ENCODE data around the gene GMPR2. TPM values are rescaled to one million over a fixed set of nuclear protein-coding genes. Genes with fewer than 3 reads are reported as not detected.

GMPR2 gene
- total and polyA plus RNA-seq, 2 of the 13 experiments (the other 11 are each of a cell fraction or from before 2014, with no cell fraction given) = 210 to 273 TPM

DNA sequence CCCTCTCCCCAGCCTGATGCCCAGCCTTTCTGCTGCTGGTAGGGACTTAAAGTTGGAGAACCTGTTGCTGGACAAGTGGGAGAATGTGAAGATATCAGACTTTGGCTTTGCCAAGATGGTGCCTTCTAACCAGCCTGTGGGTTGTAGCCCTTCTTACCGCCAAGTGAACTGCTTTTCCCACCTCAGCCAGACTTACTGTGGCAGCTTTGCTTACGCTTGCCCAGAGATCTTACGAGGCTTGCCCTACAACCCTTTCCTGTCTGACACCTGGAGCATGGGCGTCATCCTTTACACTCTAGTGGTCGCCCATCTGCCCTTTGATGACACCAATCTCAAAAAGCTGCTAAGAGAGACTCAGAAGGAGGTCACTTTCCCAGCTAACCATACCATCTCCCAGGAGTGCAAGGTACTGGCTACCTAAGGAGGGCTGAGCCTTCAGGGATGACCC, 25.6 kb upstream of the GMPR2 start (continued):
- TF ChIP-seq MXD4 (CRISPR knock-in tag; IDR thresholded peaks at IDR 0.05) = no peak
- TF ChIP-seq, protein P1, sequence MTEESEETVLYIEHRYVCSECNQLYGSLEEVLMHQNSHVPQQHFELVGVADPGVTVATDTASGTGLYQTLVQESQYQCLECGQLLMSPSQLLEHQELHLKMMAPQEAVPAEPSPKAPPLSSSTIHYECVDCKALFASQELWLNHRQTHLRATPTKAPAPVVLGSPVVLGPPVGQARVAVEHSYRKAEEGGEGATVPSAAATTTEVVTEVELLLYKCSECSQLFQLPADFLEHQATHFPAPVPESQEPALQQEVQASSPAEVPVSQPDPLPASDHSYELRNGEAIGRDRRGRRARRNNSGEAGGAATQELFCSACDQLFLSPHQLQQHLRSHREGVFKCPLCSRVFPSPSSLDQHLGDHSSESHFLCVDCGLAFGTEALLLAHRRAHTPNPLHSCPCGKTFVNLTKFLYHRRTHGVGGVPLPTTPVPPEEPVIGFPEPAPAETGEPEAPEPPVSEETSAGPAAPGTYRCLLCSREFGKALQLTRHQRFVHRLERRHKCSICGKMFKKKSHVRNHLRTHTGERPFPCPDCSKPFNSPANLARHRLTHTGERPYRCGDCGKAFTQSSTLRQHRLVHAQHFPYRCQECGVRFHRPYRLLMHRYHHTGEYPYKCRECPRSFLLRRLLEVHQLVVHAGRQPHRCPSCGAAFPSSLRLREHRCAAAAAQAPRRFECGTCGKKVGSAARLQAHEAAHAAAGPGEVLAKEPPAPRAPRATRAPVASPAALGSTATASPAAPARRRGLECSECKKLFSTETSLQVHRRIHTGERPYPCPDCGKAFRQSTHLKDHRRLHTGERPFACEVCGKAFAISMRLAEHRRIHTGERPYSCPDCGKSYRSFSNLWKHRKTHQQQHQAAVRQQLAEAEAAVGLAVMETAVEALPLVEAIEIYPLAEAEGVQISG (CRISPR knock-in tag; IDR thresholded peaks at IDR 0.05) = peak; percentile 36; the same call in 1 of the 2 replicates
- no peak for TF ChIP-seq ZNF121 (CRISPR knock-in tag; IDR thresholded peaks at IDR 0.05)
- no peak for TF ChIP-seq ZNF614 (CRISPR knock-in tag; IDR thresholded peaks at IDR 0.05; ENCODE audit: borderline replicate concordance)
- TF ChIP-seq HOXA7 (CRISPR knock-in tag; IDR thresholded peaks at IDR 0.05) = peak; percentile 71; the same call in 1 of the 2 replicates
- TF ChIP-seq ZNF780A (CRISPR knock-in tag; IDR thresholded peaks at IDR 0.05) = 0 out of 2 replicates have a peak, but pooled peaks have one; percentile 22
- TF ChIP-seq, protein P2, sequence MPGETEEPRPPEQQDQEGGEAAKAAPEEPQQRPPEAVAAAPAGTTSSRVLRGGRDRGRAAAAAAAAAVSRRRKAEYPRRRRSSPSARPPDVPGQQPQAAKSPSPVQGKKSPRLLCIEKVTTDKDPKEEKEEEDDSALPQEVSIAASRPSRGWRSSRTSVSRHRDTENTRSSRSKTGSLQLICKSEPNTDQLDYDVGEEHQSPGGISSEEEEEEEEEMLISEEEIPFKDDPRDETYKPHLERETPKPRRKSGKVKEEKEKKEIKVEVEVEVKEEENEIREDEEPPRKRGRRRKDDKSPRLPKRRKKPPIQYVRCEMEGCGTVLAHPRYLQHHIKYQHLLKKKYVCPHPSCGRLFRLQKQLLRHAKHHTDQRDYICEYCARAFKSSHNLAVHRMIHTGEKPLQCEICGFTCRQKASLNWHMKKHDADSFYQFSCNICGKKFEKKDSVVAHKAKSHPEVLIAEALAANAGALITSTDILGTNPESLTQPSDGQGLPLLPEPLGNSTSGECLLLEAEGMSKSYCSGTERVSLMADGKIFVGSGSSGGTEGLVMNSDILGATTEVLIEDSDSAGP (CRISPR knock-in tag; IDR thresholded peaks at IDR 0.05; ENCODE audit: borderline replicate concordance) = 0 out of 2 replicates have a peak, but pooled peaks have one; percentile 20

DNA sequence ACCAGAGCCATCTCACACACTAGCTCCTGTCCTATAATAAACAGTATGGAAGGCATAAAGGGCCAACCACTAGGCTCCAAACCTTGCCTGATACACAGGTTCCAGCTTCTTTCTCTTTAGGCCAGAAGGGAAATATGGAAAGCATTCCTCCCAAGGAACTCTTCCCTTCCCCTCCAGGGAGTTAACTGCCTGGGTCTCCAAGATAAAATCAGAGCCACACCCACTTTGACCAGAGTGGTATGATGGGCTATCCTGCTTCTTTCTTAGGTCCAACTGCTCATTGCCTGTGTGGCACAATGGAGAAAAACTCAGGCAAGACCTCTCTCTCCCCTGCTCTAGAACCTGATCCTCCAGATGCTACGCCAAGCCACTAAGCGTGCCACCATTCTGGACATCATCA, 25.1 kb upstream of the GMPR2 start:
- no peak overlapping the region for H2AFZ ChIP-seq (ENCODE audit: low read length)
- TF ChIP-seq TMF1 (CRISPR knock-in tag; IDR thresholded peaks at IDR 0.05; ENCODE audit: low read depth) (0 out of 2 replicates have a peak, but pooled peaks have one; percentile 26), BORCS8-MEF2B (CRISPR knock-in tag; IDR thresholded peaks at IDR 0.05) (0 out of 2 replicates have a peak, but pooled peaks have one; percentile 55), TARDBP (CRISPR knock-in tag; IDR thresholded peaks at IDR 0.05) (0 out of 2 replicates have a peak, but pooled peaks have one; percentile 31)
- TF ChIP-seq, protein P3, sequence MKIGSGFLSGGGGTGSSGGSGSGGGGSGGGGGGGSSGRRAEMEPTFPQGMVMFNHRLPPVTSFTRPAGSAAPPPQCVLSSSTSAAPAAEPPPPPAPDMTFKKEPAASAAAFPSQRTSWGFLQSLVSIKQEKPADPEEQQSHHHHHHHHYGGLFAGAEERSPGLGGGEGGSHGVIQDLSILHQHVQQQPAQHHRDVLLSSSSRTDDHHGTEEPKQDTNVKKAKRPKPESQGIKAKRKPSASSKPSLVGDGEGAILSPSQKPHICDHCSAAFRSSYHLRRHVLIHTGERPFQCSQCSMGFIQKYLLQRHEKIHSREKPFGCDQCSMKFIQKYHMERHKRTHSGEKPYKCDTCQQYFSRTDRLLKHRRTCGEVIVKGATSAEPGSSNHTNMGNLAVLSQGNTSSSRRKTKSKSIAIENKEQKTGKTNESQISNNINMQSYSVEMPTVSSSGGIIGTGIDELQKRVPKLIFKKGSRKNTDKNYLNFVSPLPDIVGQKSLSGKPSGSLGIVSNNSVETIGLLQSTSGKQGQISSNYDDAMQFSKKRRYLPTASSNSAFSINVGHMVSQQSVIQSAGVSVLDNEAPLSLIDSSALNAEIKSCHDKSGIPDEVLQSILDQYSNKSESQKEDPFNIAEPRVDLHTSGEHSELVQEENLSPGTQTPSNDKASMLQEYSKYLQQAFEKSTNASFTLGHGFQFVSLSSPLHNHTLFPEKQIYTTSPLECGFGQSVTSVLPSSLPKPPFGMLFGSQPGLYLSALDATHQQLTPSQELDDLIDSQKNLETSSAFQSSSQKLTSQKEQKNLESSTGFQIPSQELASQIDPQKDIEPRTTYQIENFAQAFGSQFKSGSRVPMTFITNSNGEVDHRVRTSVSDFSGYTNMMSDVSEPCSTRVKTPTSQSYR (CRISPR knock-in tag; IDR thresholded peaks at IDR 0.05; ENCODE audit: borderline replicate concordance) = 0 out of 2 replicates have a peak, but pooled peaks have one; percentile 9
- TF ChIP-seq, protein P4, sequence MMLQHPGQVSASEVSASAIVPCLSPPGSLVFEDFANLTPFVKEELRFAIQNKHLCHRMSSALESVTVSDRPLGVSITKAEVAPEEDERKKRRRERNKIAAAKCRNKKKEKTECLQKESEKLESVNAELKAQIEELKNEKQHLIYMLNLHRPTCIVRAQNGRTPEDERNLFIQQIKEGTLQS (CRISPR knock-in tag; IDR thresholded peaks at IDR 0.05) = 0 out of 2 replicates have a peak, but pooled peaks have one; percentile 16
- TF ChIP-seq, protein P5, sequence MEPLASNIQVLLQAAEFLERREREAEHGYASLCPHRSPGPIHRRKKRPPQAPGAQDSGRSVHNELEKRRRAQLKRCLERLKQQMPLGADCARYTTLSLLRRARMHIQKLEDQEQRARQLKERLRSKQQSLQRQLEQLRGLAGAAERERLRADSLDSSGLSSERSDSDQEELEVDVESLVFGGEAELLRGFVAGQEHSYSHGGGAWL (CRISPR knock-in tag; IDR thresholded peaks at IDR 0.05) = no peak
- intact Hi-C loops (cut with micrococcal nuclease; ENCODE audit: unreplicated experiment) = no loop called here
- FAIRE-seq (no peak), ATAC-seq (no peak), DNase-seq (ENCODE audit: low spot score) (no peak)
- H3K4me1 ChIP-seq (ENCODE audit: insufficient read depth, low read length) = peaks cover 14% of the 10 kb centered on the region
- no peak overlapping the region for H3K4me3 ChIP-seq (replicated peaks in 1 of 3; ENCODE audit: insufficient read depth in 1 of 3, low read depth in 2 of 3, low read length in 3 of 3)
- H4K20me1 ChIP-seq (ENCODE audit: insufficient read depth, low read length) = no peaks in the 10 kb centered on the region
- no TSS peak for BruUV-seq (replicated peaks)
- no peak overlapping the region for H3K4me2 ChIP-seq (ENCODE audit: low read depth, low read length)
- H3K36me3 ChIP-seq (replicated peaks in 1 of 2; ENCODE audit: control insufficient read depth in 1 of 2, insufficient read depth in 2 of 2, low read length in 2 of 2) = peaks cover 39 to 56% of the 10 kb centered on the region in 2 experiments
- in situ Hi-C loops (cut with HindIII; ENCODE audit: extremely low pct_ligation_motif_present, low pct_unique_long_range_greater_than_20kb) = no loop called here
- H3K27ac ChIP-seq (ENCODE audit: extremely low read length, insufficient read depth, low read length) = no peak overlapping the region
- H3K27me3 ChIP-seq (ENCODE audit: control insufficient read depth in 1 of 2, insufficient read depth in 2 of 2, low read length in 2 of 2) = no peaks in the 10 kb centered on the region
- ChIA-PET CTCF (ENCODE audit: low intra/inter-chr PET ratio, low total read pairs) (no interaction called here), POLR2A (interaction anchor here (1.5 to 2.7 kb wide), 4 partner anchors 8 to 19 kb away, joined by 3 to 13 read pairs (median 6); partner anchors contain the start of genes IPO4, MDP1 and TM9SF1)
- H3K79me2 ChIP-seq (ENCODE audit: insufficient read depth, low read length) = peaks cover 2% of the 10 kb centered on the region
- no peaks in the 10 kb centered on the region for H3K9me3 ChIP-seq (ENCODE audit: low read length)
- 100% methylated on average over 2 of the region's 2 CpGs for WGBS (ENCODE audit: low lambda C conversion rate)
- H3K9ac ChIP-seq (ENCODE audit: insufficient read depth, low read depth, low read length) = no peak overlapping the region
